MCF 10A (cell line): ENCODE data around the gene GDF3. TPM values are rescaled to one million over a fixed set of nuclear protein-coding genes. Genes with fewer than 3 reads are reported as not detected.
"Not testable (repeated sequence)": the region's sequence is repeated elsewhere in the genome, so short reads cannot be mapped to it uniquely, and the experiment has no call there.

ENCODE experiments used
- BruUV-seq: library from RNA; stranded (reverse); fragments of 400-500 nt; replicated peaks from 2 replicates; lab custom pipeline; 2021; lab: Mats Ljungman, UMichigan
- CTCF ChIA-PET: fragments of 300-600 bp; sonication (Branson Sonifier 250); formaldehyde crosslinking; extraction: SDS; loops from one replicate; lab custom pipeline; 2021; ENCODE audit warnings: antibody characterized with exemption, inconsistent platforms; lab: Yijun Ruan, JAX
- POLR2A ChIA-PET: fragments of 300-600, 350-650 bp; sonication (Branson Sonifier 250); formaldehyde crosslinking; extraction: SDS; loops from one replicate; lab custom pipeline; 2020; ENCODE audit warnings: antibody characterized with exemption, inconsistent platforms; lab: Yijun Ruan, JAX
- DNase-seq: peaks from one replicate; pipeline ENCODE4 v3.0.0-alpha.2; 2018; ENCODE audit not compliant: unreplicated experiment
- H3K27ac Mint-ChIP-seq: one replicate; pipeline ENCODE4 v1.8.0; 2022; ENCODE audit warnings: mild to moderate bottlenecking, low read depth, mixed read lengths; ENCODE audit not compliant: unreplicated experiment
- H3K27me3 Mint-ChIP-seq: one replicate; pipeline ENCODE4 v1.8.0; 2022; ENCODE audit warnings: mixed read lengths; ENCODE audit not compliant: insufficient read depth, unreplicated experiment
- H3K36me3 Mint-ChIP-seq: one replicate; pipeline ENCODE4 v1.8.0; 2022; ENCODE audit warnings: mild to moderate bottlenecking, moderate library complexity, mixed read lengths; ENCODE audit not compliant: insufficient read depth, unreplicated experiment
- H3K4me1 Mint-ChIP-seq: one replicate; pipeline ENCODE4 v1.8.0; 2022; ENCODE audit warnings: mixed read lengths; ENCODE audit not compliant: insufficient read depth, unreplicated experiment
- H3K4me3 Mint-ChIP-seq: one replicate; pipeline ENCODE4 v1.8.0; 2022; ENCODE audit warnings: mild to moderate bottlenecking, moderate library complexity, mixed read lengths; ENCODE audit not compliant: unreplicated experiment
- H3K9me3 Mint-ChIP-seq: one replicate; pipeline ENCODE4 v1.8.0; 2022; ENCODE audit warnings: mixed read lengths; ENCODE audit not compliant: unreplicated experiment
- intact Hi-C: fragments of 100-400 bp; cut with micrococcal nuclease; formaldehyde crosslinking; loops from 2 replicates; pipeline ENCODE4 v1.14.1; 2022
- total RNA-seq: library from RNA; stranded (reverse); gene quantifications from 2 replicates; pipeline ENCODE4 v1.2.3, GENCODE V29; 2022
- TF ChIP-seq, protein P1 (sequence below): fragments of 200-600 bp; IDR thresholded peaks from one replicate; pipeline ENCODE4 v1.8.0; 2022; ENCODE audit warnings: antibody characterized with exemption, mild to moderate bottlenecking; ENCODE audit not compliant: unreplicated experiment

The GDF3 gene
- total RNA-seq, 1 experiment from 2014 or later, result not detected

DNA sequence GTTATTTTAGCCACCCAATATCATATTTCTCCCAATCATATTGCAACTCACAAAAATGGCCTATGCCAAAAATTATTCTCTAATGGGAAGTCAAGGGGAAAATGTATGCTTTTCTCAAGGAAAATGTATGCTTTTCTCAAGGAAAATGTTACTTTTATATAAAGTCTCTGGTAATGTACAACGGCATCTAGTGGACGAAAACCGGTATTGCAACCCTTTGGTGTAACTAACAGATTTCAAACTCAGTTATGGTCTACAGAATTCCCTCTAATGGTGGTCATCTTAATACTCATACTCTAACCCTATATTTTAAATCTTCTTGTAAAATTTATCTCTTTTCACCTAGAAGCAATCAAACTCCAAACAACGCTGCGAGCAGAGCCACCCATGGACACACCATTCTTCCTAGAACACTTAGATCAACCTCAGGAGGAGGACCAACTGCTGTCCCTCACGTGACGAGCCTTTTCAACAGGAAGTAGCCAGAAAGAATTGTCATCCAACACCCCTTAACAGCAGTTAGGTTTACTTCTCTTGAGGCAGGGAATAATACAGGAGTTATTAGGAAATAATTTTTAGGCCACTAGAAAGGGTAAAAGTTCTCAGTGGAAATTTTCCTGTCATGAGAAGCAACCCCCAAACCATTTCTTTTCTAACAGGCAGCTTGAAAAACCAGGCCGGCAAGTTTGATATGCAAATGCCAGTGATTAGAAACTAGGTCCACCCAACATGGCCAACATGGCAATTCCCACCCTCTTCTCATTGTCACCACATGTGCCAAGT is 50.0 kb downstream of the GDF3 start:
- BruUV-seq, result no TSS peak
- no peak overlapping the region for H3K4me3 Mint-ChIP-seq
- peaks cover 3% of the 10 kb centered on the region for H3K36me3 Mint-ChIP-seq
- H3K9me3 Mint-ChIP-seq, result no peaks in the 10 kb centered on the region
- no peaks in the 10 kb centered on the region for H3K27me3 Mint-ChIP-seq
- POLR2A ChIA-PET, result interaction anchor here (0.8 kb wide), 1 partner anchor 20 kb away, joined by 3 read pairs; no protein-coding TSS in a partner anchor
- H3K4me1 Mint-ChIP-seq, result no peaks in the 10 kb centered on the region
- no peak overlapping the region for H3K27ac Mint-ChIP-seq
- TF ChIP-seq, protein P1, sequence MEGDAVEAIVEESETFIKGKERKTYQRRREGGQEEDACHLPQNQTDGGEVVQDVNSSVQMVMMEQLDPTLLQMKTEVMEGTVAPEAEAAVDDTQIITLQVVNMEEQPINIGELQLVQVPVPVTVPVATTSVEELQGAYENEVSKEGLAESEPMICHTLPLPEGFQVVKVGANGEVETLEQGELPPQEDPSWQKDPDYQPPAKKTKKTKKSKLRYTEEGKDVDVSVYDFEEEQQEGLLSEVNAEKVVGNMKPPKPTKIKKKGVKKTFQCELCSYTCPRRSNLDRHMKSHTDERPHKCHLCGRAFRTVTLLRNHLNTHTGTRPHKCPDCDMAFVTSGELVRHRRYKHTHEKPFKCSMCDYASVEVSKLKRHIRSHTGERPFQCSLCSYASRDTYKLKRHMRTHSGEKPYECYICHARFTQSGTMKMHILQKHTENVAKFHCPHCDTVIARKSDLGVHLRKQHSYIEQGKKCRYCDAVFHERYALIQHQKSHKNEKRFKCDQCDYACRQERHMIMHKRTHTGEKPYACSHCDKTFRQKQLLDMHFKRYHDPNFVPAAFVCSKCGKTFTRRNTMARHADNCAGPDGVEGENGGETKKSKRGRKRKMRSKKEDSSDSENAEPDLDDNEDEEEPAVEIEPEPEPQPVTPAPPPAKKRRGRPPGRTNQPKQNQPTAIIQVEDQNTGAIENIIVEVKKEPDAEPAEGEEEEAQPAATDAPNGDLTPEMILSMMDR, result peak; percentile 69
- CTCF ChIA-PET, result interaction anchor here (0.6 to 1.5 kb wide), 8 partner anchors 9 to 436 kb away, joined by 3 to 6 read pairs (median 4); no protein-coding TSS in a partner anchor
- DNase-seq, result peak; percentile 51
- intact Hi-C loops, result no loop called here

DNA sequence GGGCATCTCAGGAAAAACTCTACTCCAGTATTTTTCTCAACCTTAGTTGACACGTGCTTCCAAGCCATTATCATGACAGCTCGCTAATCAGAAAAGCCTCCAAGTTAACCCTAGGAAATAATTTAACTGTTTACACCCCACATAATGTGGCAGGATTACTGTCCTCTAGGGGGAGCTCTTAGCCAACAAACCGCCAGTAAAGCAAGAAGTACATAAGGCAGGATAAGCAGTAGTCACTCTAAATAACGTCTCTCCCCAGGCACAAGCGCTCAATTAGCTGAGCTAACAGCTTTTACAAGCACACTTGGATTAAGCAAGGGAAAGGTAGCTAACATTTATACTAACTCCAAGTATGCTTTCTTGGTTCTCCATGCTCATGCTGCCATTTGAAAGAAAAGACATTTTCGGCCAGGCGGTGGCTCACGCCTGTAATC is 52.7 kb downstream of the GDF3 start:
- Mint-ChIP-seq H3K4me1 (peaks cover 6% of the 10 kb centered on the region), H3K27me3 (no peaks in the 10 kb centered on the region), H3K27ac (no peak overlapping the region), H3K9me3 (no peaks in the 10 kb centered on the region), H3K4me3 (no peak overlapping the region), H3K36me3 (peaks cover 9% of the 10 kb centered on the region)
- no TSS peak for BruUV-seq
- DNase-seq, result peak; percentile 60
- ChIA-PET POLR2A (interaction anchor here (0.6 kb wide), 1 partner anchor 155 kb away, joined by 4 read pairs; no protein-coding TSS in a partner anchor), CTCF (interaction anchor here (0.5 to 3.2 kb wide), 41 partner anchors 8 to 543 kb away, joined by 3 to 23 read pairs (median 5); partner anchors contain the start of gene GDF3)
- intact Hi-C loops, result loop anchor here (1.0 kb wide), 1 partner anchor 164 kb away; no protein-coding TSS in a partner anchor
- TF ChIP-seq, protein P1, result peak; percentile 70

DNA sequence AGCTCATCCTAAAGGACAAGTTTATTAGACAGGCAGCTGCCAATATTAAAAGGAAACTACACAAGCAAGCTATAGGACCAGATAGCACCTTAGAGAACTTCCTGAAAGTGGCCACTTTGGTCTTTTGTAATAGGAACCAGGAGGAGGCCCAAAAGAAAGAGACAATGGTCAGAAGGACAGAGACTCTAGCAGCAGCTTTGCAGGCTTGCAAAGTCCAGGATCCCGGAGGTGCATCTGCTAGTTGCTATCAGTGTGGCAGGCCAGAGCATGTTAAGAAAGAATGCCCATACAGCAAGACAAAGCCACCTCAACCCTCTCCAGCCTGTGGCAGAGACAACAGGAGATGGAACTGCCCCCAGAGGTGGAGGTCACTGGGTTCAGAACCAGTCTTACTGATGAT is 53.3 kb downstream of the GDF3 start:
- Mint-ChIP-seq H3K9me3 (no peaks in the 10 kb centered on the region), H3K27ac (no peak overlapping the region), H3K27me3 (no peaks in the 10 kb centered on the region), H3K36me3 (peaks cover 9% of the 10 kb centered on the region), H3K4me1 (peaks cover 6% of the 10 kb centered on the region), H3K4me3 (no peak overlapping the region)
- TF ChIP-seq, protein P1, result no peak
- DNase-seq, result no peak
- BruUV-seq, result no TSS peak
- intact Hi-C loops, result no loop called here
- ChIA-PET CTCF (interaction anchor here (0.6 to 3.2 kb wide), 44 partner anchors 9 to 574 kb away, joined by 3 to 23 read pairs (median 4); partner anchors contain the start of gene GDF3), POLR2A (interaction anchor here (0.6 kb wide), 2 partner anchors 155 to 491 kb away, joined by 3 to 4 read pairs; no protein-coding TSS in a partner anchor)

DNA sequence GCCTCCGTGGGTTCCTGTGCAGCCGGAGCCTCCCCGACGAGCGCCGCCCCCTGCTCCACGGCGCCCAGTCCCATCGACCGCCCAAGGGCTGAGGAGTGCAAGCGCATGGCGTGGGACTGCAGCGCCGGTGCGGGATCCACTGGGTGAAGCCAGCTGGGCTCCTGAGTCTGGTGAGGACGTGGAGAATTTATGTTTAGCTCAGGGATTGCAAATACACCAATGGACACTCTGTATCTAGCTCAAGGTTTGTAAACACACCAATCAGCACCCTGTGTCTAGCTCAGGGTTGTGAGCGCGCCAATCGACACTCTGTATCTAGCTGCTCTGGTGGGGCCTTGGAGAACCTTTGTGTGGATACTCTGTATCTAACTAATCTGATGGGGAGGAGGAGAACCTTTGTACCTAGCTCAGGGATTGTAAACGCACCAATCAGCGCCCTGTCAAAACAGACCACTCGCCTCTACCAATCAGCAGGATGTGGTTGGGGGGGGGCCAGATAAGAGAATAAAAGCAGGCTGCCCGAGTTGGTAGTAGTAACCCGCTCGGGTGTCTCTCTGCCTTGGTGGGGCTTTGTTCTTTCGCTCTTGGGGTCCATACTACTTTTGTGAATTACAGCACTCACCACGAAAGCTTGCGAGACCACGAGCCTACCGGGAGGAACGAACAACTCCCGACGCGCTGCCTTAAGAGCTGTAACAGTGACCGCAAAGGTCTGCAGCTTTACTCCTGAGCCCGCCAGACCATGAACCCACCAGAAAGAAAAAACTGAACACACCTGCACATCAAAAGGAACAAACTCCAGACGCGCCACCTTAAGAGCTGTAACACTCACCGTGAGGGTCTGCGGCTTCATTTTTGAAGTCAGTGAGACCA is 55.2 kb downstream of the GDF3 start:
- CTCF ChIA-PET, result interaction anchor here (0.5 to 5.5 kb wide), 8 partner anchors 10 to 421 kb away, joined by 3 to 65 read pairs (median 7); no protein-coding TSS in a partner anchor
- POLR2A ChIA-PET, DNase-seq, H3K27me3 Mint-ChIP-seq, H3K27ac Mint-ChIP-seq, BruUV-seq, H3K4me1 Mint-ChIP-seq, H3K4me3 Mint-ChIP-seq, H3K36me3 Mint-ChIP-seq, intact Hi-C loops, H3K9me3 Mint-ChIP-seq: not testable (repeated sequence)

Other genes starting within 250 kb of the GDF3 start
- gene CD163, start 192.0 kb downstream of the GDF3 start, total RNA-seq, result not detected in 2 replicates
- gene APOBEC1, start 29.9 kb downstream of the GDF3 start, total RNA-seq, result not detected in 2 replicates
- not detected in 2 replicates for gene DPPA3, start 15.7 kb upstream of the GDF3 start, total RNA-seq
- gene CLEC4C, start 51.6 kb upstream of the GDF3 start, total RNA-seq, result not detected in 2 replicates
- gene NANOGNB, start 69.4 kb upstream of the GDF3 start, total RNA-seq, result not detected in 2 replicates
- gene NANOG, start 93.6 kb upstream of the GDF3 start, total RNA-seq, result not detected in 2 replicates
- gene SLC2A14, start 177.1 kb upstream of the GDF3 start, total RNA-seq, result not detected in 2 replicates
- 4.0 and 9.2 TPM in 2 replicates for gene SLC2A3, start 240.4 kb upstream of the GDF3 start, total RNA-seq